ENCODE data around the gene SPDL1. TPM values are rescaled to one million over a fixed set of nuclear protein-coding genes. Genes with fewer than 3 reads are reported as not detected.
"Not testable (repeated sequence)": the region's sequence is repeated elsewhere in the genome, so short reads cannot be mapped to it uniquely, and the experiment has no call there.

The SPDL1 gene
- total RNA-seq, 1 donor from 2014 or later, result 5.5 TPM

GRCh38 chr5:169610606-169611005 lies 27.0 kb downstream of the SPDL1 start:
- TF ChIP-seq, protein P1, sequence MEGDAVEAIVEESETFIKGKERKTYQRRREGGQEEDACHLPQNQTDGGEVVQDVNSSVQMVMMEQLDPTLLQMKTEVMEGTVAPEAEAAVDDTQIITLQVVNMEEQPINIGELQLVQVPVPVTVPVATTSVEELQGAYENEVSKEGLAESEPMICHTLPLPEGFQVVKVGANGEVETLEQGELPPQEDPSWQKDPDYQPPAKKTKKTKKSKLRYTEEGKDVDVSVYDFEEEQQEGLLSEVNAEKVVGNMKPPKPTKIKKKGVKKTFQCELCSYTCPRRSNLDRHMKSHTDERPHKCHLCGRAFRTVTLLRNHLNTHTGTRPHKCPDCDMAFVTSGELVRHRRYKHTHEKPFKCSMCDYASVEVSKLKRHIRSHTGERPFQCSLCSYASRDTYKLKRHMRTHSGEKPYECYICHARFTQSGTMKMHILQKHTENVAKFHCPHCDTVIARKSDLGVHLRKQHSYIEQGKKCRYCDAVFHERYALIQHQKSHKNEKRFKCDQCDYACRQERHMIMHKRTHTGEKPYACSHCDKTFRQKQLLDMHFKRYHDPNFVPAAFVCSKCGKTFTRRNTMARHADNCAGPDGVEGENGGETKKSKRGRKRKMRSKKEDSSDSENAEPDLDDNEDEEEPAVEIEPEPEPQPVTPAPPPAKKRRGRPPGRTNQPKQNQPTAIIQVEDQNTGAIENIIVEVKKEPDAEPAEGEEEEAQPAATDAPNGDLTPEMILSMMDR (IDR thresholded peaks at IDR 0.05), result no peak
- intact Hi-C loops (cut with DNase I), result no loop called here
- no peak overlapping the region for H3K4me3 ChIP-seq

GRCh38 chr5:169615561-169615960 lies 32.0 kb downstream of the SPDL1 start:
- intact Hi-C loops (cut with DNase I), result no loop called here
- no peak for DNase-seq (ENCODE audit: low spot score in 2 of 2)
- Histone ChIP-seq H3K4me3 (no peak overlapping the region), H3K27ac (no peak overlapping the region), H3K9me3 (peaks cover 0 to 4% of the 10 kb centered on the region in 2 donors), H3K27me3 (no peaks in the 10 kb centered on the region), H3K36me3 (no peaks in the 10 kb centered on the region), H3K4me1 (no peaks in the 10 kb centered on the region)
- TF ChIP-seq, protein P1 (IDR thresholded peaks at IDR 0.05), result no peak

More at GRCh38 chr5:169610606-169611005, 27.0 kb downstream of the SPDL1 start:
- H3K27ac ChIP-seq, result no peak overlapping the region
- H3K27me3 ChIP-seq, result no peaks in the 10 kb centered on the region
- no peaks in the 10 kb centered on the region for H3K36me3 ChIP-seq
- H3K9me3 ChIP-seq, result peaks cover 0 to 8% of the 10 kb centered on the region in 2 donors
- no peak for DNase-seq (ENCODE audit: low spot score in 2 of 2)
- no peaks in the 10 kb centered on the region for H3K4me1 ChIP-seq

DNA sequence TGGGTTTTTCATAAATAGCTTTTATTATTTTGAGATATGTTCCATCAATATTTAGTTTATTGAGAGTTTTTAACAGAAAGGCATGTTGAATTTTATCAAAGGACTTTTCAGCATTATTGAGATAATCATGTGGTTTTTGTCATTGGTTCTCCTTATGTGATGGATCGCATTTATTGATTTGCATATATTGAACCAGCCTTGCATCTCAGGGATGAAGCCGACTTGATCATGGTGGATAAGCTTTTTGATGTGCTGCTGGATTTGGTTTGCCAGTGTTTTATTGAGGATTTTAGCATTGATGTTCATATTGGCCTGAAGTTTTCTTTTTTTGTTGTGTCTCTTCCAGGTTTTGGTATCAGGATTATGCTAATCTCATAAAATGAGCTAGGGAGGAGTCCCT lies 40.7 kb downstream of the SPDL1 start:
- DNase-seq (ENCODE audit: low spot score in 2 of 2); intact Hi-C loops (cut with DNase I); H3K27me3 ChIP-seq; H3K9me3 ChIP-seq; H3K36me3 ChIP-seq; H3K27ac ChIP-seq; H3K4me1 ChIP-seq; H3K4me3 ChIP-seq: not testable (repeated sequence)

DNA sequence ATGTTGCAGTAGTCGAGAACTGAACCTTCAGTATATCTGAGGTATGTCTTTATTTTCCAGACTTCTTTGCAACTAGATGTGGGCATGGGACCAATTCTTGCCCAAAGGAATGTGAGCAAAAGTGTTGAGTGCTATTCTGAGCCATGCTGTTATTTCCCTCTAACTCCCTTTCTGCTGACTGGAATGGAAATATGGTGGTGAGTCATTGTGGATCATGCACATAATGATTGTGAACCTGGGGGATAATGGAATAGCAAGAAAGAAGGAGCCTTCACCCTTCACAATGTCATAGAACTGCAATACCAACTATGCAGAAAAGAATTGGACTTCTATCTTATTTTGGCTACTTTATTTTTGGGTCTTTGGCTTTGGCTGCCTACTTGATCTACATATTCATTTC lies 43.2 kb downstream of the SPDL1 start:
- Histone ChIP-seq H3K27me3 (no peaks in the 10 kb centered on the region), H3K27ac (no peak overlapping the region), H3K4me1 (no peaks in the 10 kb centered on the region), H3K36me3 (no peaks in the 10 kb centered on the region), H3K9me3 (no peaks in the 10 kb centered on the region), H3K4me3 (no peak overlapping the region)
- no peak for DNase-seq (ENCODE audit: low spot score in 2 of 2)
- TF ChIP-seq, protein P1 (IDR thresholded peaks at IDR 0.05), result no peak
- intact Hi-C loops (cut with DNase I), result no loop called here

DNA sequence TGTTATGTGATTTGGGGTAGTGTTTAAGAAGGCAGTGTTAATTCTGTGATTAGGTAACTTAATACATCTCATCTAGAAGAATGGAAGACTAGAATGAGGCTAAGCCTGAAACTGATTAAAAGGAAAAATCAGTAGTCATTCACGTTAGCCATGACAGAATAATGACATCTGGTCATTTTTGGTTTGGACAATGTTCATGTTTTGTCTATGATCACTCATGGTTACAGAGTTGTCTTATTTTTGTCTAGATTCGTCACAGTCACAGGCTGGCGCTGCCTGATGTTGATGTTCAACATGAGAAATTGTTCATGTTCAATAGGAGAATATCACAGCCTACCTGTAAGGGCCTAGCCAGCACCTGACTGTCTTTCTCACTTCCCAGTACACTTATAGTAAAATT lies 44.0 kb downstream of the SPDL1 start:
- Histone ChIP-seq H3K9me3 (no peaks in the 10 kb centered on the region), H3K4me3 (no peak overlapping the region), H3K27me3 (no peaks in the 10 kb centered on the region), H3K36me3 (no peaks in the 10 kb centered on the region), H3K4me1 (no peaks in the 10 kb centered on the region), H3K27ac (no peak overlapping the region)
- TF ChIP-seq, protein P1 (IDR thresholded peaks at IDR 0.05), result no peak
- intact Hi-C loops (cut with DNase I), result no loop called here
- DNase-seq (ENCODE audit: low spot score in 2 of 2), result no peak

DNA sequence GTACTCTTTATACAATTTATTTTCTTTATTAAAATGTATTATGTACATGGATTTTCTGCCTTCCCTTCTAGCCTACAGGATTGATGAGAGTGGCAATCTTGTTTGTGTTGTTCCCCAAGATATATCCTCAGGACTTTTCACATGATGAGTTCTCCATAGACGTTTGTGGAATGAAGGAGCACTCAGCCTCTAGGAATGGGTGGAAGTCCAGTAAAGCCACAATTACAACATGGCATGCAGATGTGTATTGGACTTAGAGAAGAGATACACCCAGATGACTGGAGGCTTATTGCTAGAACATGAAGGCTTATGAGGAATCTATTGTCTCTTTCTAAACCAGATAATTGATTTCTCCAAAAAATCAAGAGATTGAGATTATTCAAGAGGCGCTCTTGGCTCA lies 45.3 kb downstream of the SPDL1 start:
- TF ChIP-seq, protein P1 (IDR thresholded peaks at IDR 0.05), result no peak
- no peaks in the 10 kb centered on the region for H3K27me3 ChIP-seq
- DNase-seq (ENCODE audit: low spot score in 2 of 2), result no peak
- H3K4me3 ChIP-seq, result no peak overlapping the region
- intact Hi-C loops (cut with DNase I), result no loop called here
- no peaks in the 10 kb centered on the region for H3K9me3 ChIP-seq
- no peaks in the 10 kb centered on the region for H3K36me3 ChIP-seq
- no peak overlapping the region for H3K27ac ChIP-seq
- no peaks in the 10 kb centered on the region for H3K4me1 ChIP-seq
